Medulla oblongata (tissue), 1 donor: ENCODE results near the gene ZNF462.

Experiments used
- DNase-seq: peaks from one replicate; pipeline ENCODE4 v3.0.0-alpha.2; 2015; ENCODE audit errors: extremely low spot score

The ZNF462 gene

GRCh38 chr9:106861640-106862109 is 1.3 kb upstream of the ZNF462 start:
- DNase-seq, result peak; percentile 34

GRCh38 chr9:106862110-106862820 is 701 bp upstream of the ZNF462 start:
- peak; percentile 56 for DNase-seq

- DNase-seq, result peak; percentile 59
Observed at GRCh38 chr9:106864373-106865143, 1.6 kb downstream of the ZNF462 start.

GRCh38 chr9:106866243-106866642 is 3.3 kb downstream of the ZNF462 start:
- no peak for DNase-seq

- no peak for DNase-seq
Observed at GRCh38 chr9:106867286-106867685, 4.3 kb downstream of the ZNF462 start.

- no peak for DNase-seq
Observed at GRCh38 chr9:106868087-106868486, 5.1 kb downstream of the ZNF462 start.

GRCh38 chr9:106868565-106868964 is 5.6 kb downstream of the ZNF462 start:
- DNase-seq, result no peak

- DNase-seq, result no peak
Observed at GRCh38 chr9:106869028-106869427, 6.1 kb downstream of the ZNF462 start.

- peak; percentile 42 for DNase-seq
Observed at GRCh38 chr9:106869458-106869857, 6.5 kb downstream of the ZNF462 start.

GRCh38 chr9:106872641-106873040 is 9.7 kb downstream of the ZNF462 start:
- DNase-seq, result no peak

- no peak for DNase-seq
Observed at GRCh38 chr9:106874031-106874430, 11.1 kb downstream of the ZNF462 start.

GRCh38 chr9:106874652-106875051 is 11.7 kb downstream of the ZNF462 start:
- no peak for DNase-seq

GRCh38 chr9:106875529-106875928 is 12.6 kb downstream of the ZNF462 start:
- no peak for DNase-seq

GRCh38 chr9:106877345-106877744 is 14.4 kb downstream of the ZNF462 start:
- DNase-seq, result no peak

- DNase-seq, result no peak
Observed at GRCh38 chr9:106878081-106878837, 15.3 kb downstream of the ZNF462 start.

- DNase-seq, result peak; percentile 41
Observed at GRCh38 chr9:106878934-106879333, 16.0 kb downstream of the ZNF462 start.

GRCh38 chr9:106879439-106879882 is 16.5 kb downstream of the ZNF462 start:
- DNase-seq, result peak; percentile 62

GRCh38 chr9:106880081-106880480 is 17.1 kb downstream of the ZNF462 start:
- DNase-seq, result no peak

- DNase-seq, result no peak
Observed at GRCh38 chr9:106880863-106881262, 17.9 kb downstream of the ZNF462 start.

GRCh38 chr9:106883030-106883429 is 20.1 kb downstream of the ZNF462 start:
- no peak for DNase-seq

- DNase-seq, result no peak
Observed at GRCh38 chr9:106883626-106884190, 20.7 kb downstream of the ZNF462 start.

- no peak for DNase-seq
Observed at GRCh38 chr9:106885451-106885850, 22.5 kb downstream of the ZNF462 start.
